ENCODE results near the gene NUP133.
A peak's percentile ranks its signal among the peaks of the same experiment; 100 is the strongest.

NUP133 gene

GRCh38 chr1:229550812-229551567 lies 42.8 kb upstream of the NUP133 start:
- POLR2A ChIA-PET (ENCODE audit: low non-redundant PET): no interaction called here
- H3K27ac ChIP-seq: no peak overlapping the region
- no peak for DNase-seq (ENCODE audit: low spot score)
- CTCF ChIA-PET: no interaction called here
- TF ChIP-seq CTCF (conservative IDR thresholded peaks at IDR 0.05; ENCODE audit: low read depth): no peak

- POLR2A ChIA-PET (ENCODE audit: low non-redundant PET): no interaction called here
- H3K27ac ChIP-seq: no peak overlapping the region
- TF ChIP-seq CTCF (conservative IDR thresholded peaks at IDR 0.05; ENCODE audit: low read depth): no peak
- no peak for DNase-seq (ENCODE audit: low spot score)
- CTCF ChIA-PET: interaction anchor here (0.6 kb wide), 2 partner anchors 11 to 884 kb away, joined by 3 to 4 read pairs; no protein-coding TSS in a partner anchor
Measured at GRCh38 chr1:229547542-229547941, 39.4 kb upstream of the NUP133 start.

GRCh38 chr1:229544587-229544986 lies 36.4 kb upstream of the NUP133 start:
- TF ChIP-seq CTCF (conservative IDR thresholded peaks at IDR 0.05; ENCODE audit: low read depth): no peak
- DNase-seq (ENCODE audit: low spot score): no peak
- POLR2A ChIA-PET (ENCODE audit: low non-redundant PET): no interaction called here
- CTCF ChIA-PET: no interaction called here
- no peak overlapping the region for H3K27ac ChIP-seq

- no peak for TF ChIP-seq CTCF (conservative IDR thresholded peaks at IDR 0.05; ENCODE audit: low read depth)
- CTCF ChIA-PET: interaction anchor here (1.6 kb wide), 1 partner anchor 25 kb away, joined by 5 read pairs; no protein-coding TSS in a partner anchor
- POLR2A ChIA-PET (ENCODE audit: low non-redundant PET): no interaction called here
- H3K27ac ChIP-seq: no peak overlapping the region
- no peak for DNase-seq (ENCODE audit: low spot score)
Measured at GRCh38 chr1:229539863-229540506, 31.8 kb upstream of the NUP133 start.

GRCh38 chr1:229538945-229539344 lies 30.8 kb upstream of the NUP133 start:
- TF ChIP-seq CTCF (conservative IDR thresholded peaks at IDR 0.05; ENCODE audit: low read depth): no peak
- ChIA-PET POLR2A (ENCODE audit: low non-redundant PET) (no interaction called here), CTCF (interaction anchor here (0.6 to 1.6 kb wide), 2 partner anchors 24 to 1849 kb away, joined by 3 to 5 read pairs; no protein-coding TSS in a partner anchor)

GRCh38 chr1:229537894-229538293 lies 29.8 kb upstream of the NUP133 start:
- TF ChIP-seq CTCF (conservative IDR thresholded peaks at IDR 0.05; ENCODE audit: low read depth): no peak
- ChIA-PET POLR2A (ENCODE audit: low non-redundant PET) (no interaction called here), CTCF (no interaction called here)
- no peak overlapping the region for H3K27ac ChIP-seq
- DNase-seq (ENCODE audit: low spot score): no peak

More at GRCh38 chr1:229538945-229539344, 30.8 kb upstream of the NUP133 start:
- H3K27ac ChIP-seq: no peak overlapping the region
- DNase-seq (ENCODE audit: low spot score): peak; percentile 69
